Neural cell (in vitro differentiated cells): ENCODE results near the gene EDAR. TPM values are rescaled to one million over a fixed set of nuclear protein-coding genes. Genes with fewer than 3 reads are reported as not detected.

Source experiments
- H2AFZ ChIP-seq: fragments of 200-600, 300-800 bp; sonication (generic), shearing (Covaris generic); 2 replicates; pipeline ENCODE4 v1.6.0; 2014; ENCODE audit warnings: low read depth, mild to moderate bottlenecking, antibody characterized with exemption, low read length, moderate library complexity
- H3F3A ChIP-seq: fragments of 200-600 bp; shearing (Covaris generic); 2 replicates; pipeline ENCODE4 v1.6.1; 2016; ENCODE audit warnings: mild to moderate bottlenecking, moderate library complexity, mixed read lengths, antibody characterized with exemption, low read length; ENCODE audit not compliant: insufficient read depth, poor library complexity, severe bottlenecking
- H3K27ac ChIP-seq: fragments of 200-600, 300-800 bp; sonication (generic), shearing (Covaris generic); 2 replicates; pipeline ENCODE4 v1.5.1; 2014; ENCODE audit warnings: mild to moderate bottlenecking, low read length, moderate library complexity
- H3K27me3 ChIP-seq: fragments of 300-800, 200-600 bp; sonication (generic), shearing (Covaris generic); 2 replicates; pipeline ENCODE4 v1.6.0; 2014; ENCODE audit warnings: mild to moderate bottlenecking, low read depth, low read length, moderate library complexity; ENCODE audit not compliant: insufficient read depth
- H3K36me3 ChIP-seq: fragments of 300-800, 200-600 bp; sonication (generic), shearing (Covaris generic); 2 replicates; pipeline ENCODE4 v1.5.1; 2014; ENCODE audit warnings: mild to moderate bottlenecking, antibody characterized with exemption, low read length, moderate library complexity; ENCODE audit not compliant: insufficient read depth
- H3K4me2 ChIP-seq: fragments of 300-800, 200-600 bp; sonication (generic), shearing (Covaris generic); 2 replicates; pipeline ENCODE4 v1.6.0; 2014; ENCODE audit warnings: mild to moderate bottlenecking, low read length
- H3K4me3 ChIP-seq: fragments of 300-800, 200-600 bp; sonication (generic), shearing (Covaris generic); 2 replicates; pipeline ENCODE4 v1.5.1; 2014; ENCODE audit warnings: mild to moderate bottlenecking, low read length, moderate library complexity
- H3K79me2 ChIP-seq: fragments of 200-600 bp; shearing (Covaris generic); replicated peaks from 2 replicates; pipeline ENCODE4 v1.6.0; 2014; ENCODE audit warnings: mild to moderate bottlenecking, low read length, moderate library complexity; ENCODE audit not compliant: insufficient read depth
- H3K9ac ChIP-seq: fragments of 300-800, 200-600 bp; sonication (generic), shearing (Covaris generic); 2 replicates; pipeline ENCODE4 v1.6.1; 2016; ENCODE audit warnings: mild to moderate bottlenecking, low read length, mixed read lengths
- H3K9me2 ChIP-seq: fragments of 200-600 bp; shearing (Covaris generic); 2 replicates; pipeline ENCODE4 v1.6.1; 2016; ENCODE audit warnings: mild to moderate bottlenecking, low read length, mixed read lengths; ENCODE audit not compliant: insufficient read depth
- H3K9me3 ChIP-seq: fragments of 200-600, 300-800 bp; sonication (generic), shearing (Covaris generic); 2 replicates; pipeline ENCODE4 v1.6.1; 2016; ENCODE audit warnings: mild to moderate bottlenecking, mixed run types, low read length, moderate library complexity, mixed read lengths
- H4K20me1 ChIP-seq: fragments of 200-600 bp; shearing (Covaris generic); 2 replicates; pipeline ENCODE4 v1.6.1; 2016; ENCODE audit warnings: mild to moderate bottlenecking, mixed run types; ENCODE audit not compliant: insufficient read depth
- EP300 ChIP-seq: fragments of 450-650 bp; conservative IDR thresholded peaks from 2 replicates; pipeline ENCODE4 v1.6.1; 2014; ENCODE audit warnings: antibody characterized with exemption, mild to moderate bottlenecking, moderate library complexity; ENCODE audit not compliant: poor library complexity, severe bottlenecking
- EZH2 ChIP-seq: fragments of 200-600, 300-800 bp; shearing (Covaris generic), sonication (generic); IDR thresholded peaks from 2 replicates; pipeline ENCODE4 v1.6.1; 2014; ENCODE audit warnings: antibody characterized with exemption, low read length, borderline replicate concordance, mild to moderate bottlenecking; ENCODE audit not compliant: insufficient read depth, poor library complexity, severe bottlenecking
- MXI1 ChIP-seq: fragments of 450-650 bp; conservative IDR thresholded peaks from 2 replicates; pipeline ENCODE4 v1.6.1; 2014; ENCODE audit warnings: antibody characterized with exemption, mild to moderate bottlenecking; ENCODE audit not compliant: poor library complexity, severe bottlenecking
- POLR2AphosphoS5 ChIP-seq: IDR thresholded peaks from 2 replicates; pipeline ENCODE4 v1.6.1; 2012
- RAD21 ChIP-seq: fragments of 450-650 bp; conservative IDR thresholded peaks from 2 replicates; pipeline ENCODE4 v1.6.1; 2014; ENCODE audit warnings: antibody characterized with exemption, mild to moderate bottlenecking, moderate library complexity
- SMC3 ChIP-seq: fragments of 450-650 bp; conservative IDR thresholded peaks from 2 replicates; pipeline ENCODE4 v1.6.1; 2014; ENCODE audit warnings: antibody characterized with exemption, mild to moderate bottlenecking, moderate library complexity; ENCODE audit not compliant: poor library complexity
- TAF1 ChIP-seq: IDR thresholded peaks from 2 replicates; pipeline ENCODE4 v1.6.1; 2012; ENCODE audit warnings: low read depth
- polyA plus RNA-seq: library from polyadenylated mRNA; depleted of rRNA; stranded (reverse); fragments of >200 nt; gene quantifications from 2 replicates; pipeline ENCODE4 v1.2.3, GENCODE V29; 2014
- TF ChIP-seq, protein P1 (sequence below): fragments of 450-650 bp; IDR thresholded peaks from 2 replicates; pipeline ENCODE4 v1.5.1; 2014; ENCODE audit warnings: antibody characterized with exemption, mild to moderate bottlenecking, moderate library complexity; ENCODE audit not compliant: poor library complexity, severe bottlenecking
- TF ChIP-seq, protein P2 (sequence below): IDR thresholded peaks from 2 replicates; pipeline ENCODE4 v1.6.1; 2012; ENCODE audit warnings: borderline replicate concordance

The EDAR gene
- polyA plus RNA-seq, 1 donor from 2014 or later: not detected

DNA sequence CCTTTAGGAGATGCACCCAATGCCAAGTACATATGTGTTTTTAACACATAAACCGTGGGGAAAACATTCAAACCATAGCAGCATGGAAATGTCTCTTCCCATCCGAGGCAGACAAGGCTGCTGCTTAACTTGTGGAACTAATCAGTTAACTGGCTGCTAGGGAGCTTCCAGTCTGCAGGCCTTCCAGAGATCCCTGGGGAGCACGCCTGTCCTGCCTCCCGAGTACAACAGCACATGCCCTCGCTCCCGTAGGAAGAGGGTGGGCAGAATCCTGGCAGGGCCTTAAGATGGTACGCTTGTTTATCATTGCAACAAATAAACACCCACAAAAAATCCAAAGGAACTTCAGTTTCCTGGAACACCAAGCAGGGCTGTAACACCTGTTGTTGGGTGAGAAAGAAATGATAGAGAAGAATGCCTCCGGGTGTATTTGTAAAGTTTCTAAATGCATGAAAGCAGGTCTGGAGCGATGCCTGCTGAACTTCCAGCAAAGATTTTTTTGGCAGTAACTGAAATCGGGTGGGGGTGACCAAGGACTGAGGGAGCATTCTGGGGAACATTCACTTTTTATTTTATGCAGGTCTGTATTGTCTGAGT, 56.2 kb downstream of the EDAR start:
- no peaks in the 10 kb centered on the region for H3K9me3 ChIP-seq
- H2AFZ ChIP-seq: no peak overlapping the region
- TF ChIP-seq POLR2AphosphoS5 (no peak), EZH2 (no peak), MXI1 (no peak), SMC3 (no peak), TAF1 (no peak), EP300 (no peak), RAD21 (no peak)
- TF ChIP-seq, protein P1, sequence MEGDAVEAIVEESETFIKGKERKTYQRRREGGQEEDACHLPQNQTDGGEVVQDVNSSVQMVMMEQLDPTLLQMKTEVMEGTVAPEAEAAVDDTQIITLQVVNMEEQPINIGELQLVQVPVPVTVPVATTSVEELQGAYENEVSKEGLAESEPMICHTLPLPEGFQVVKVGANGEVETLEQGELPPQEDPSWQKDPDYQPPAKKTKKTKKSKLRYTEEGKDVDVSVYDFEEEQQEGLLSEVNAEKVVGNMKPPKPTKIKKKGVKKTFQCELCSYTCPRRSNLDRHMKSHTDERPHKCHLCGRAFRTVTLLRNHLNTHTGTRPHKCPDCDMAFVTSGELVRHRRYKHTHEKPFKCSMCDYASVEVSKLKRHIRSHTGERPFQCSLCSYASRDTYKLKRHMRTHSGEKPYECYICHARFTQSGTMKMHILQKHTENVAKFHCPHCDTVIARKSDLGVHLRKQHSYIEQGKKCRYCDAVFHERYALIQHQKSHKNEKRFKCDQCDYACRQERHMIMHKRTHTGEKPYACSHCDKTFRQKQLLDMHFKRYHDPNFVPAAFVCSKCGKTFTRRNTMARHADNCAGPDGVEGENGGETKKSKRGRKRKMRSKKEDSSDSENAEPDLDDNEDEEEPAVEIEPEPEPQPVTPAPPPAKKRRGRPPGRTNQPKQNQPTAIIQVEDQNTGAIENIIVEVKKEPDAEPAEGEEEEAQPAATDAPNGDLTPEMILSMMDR: no peak
- TF ChIP-seq, protein P2, sequence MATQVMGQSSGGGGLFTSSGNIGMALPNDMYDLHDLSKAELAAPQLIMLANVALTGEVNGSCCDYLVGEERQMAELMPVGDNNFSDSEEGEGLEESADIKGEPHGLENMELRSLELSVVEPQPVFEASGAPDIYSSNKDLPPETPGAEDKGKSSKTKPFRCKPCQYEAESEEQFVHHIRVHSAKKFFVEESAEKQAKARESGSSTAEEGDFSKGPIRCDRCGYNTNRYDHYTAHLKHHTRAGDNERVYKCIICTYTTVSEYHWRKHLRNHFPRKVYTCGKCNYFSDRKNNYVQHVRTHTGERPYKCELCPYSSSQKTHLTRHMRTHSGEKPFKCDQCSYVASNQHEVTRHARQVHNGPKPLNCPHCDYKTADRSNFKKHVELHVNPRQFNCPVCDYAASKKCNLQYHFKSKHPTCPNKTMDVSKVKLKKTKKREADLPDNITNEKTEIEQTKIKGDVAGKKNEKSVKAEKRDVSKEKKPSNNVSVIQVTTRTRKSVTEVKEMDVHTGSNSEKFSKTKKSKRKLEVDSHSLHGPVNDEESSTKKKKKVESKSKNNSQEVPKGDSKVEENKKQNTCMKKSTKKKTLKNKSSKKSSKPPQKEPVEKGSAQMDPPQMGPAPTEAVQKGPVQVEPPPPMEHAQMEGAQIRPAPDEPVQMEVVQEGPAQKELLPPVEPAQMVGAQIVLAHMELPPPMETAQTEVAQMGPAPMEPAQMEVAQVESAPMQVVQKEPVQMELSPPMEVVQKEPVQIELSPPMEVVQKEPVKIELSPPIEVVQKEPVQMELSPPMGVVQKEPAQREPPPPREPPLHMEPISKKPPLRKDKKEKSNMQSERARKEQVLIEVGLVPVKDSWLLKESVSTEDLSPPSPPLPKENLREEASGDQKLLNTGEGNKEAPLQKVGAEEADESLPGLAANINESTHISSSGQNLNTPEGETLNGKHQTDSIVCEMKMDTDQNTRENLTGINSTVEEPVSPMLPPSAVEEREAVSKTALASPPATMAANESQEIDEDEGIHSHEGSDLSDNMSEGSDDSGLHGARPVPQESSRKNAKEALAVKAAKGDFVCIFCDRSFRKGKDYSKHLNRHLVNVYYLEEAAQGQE: no peak
- H3K36me3 ChIP-seq: no peaks in the 10 kb centered on the region
- no peaks in the 10 kb centered on the region for H3F3A ChIP-seq
- H3K4me2 ChIP-seq: no peak overlapping the region
- no peak overlapping the region for H3K27ac ChIP-seq
- H3K9ac ChIP-seq: no peak overlapping the region
- H3K27me3 ChIP-seq: no peaks in the 10 kb centered on the region
- no peak overlapping the region for H3K4me3 ChIP-seq
- H3K9me2 ChIP-seq: no peaks in the 10 kb centered on the region
- H3K79me2 ChIP-seq: no peaks in the 10 kb centered on the region
- H4K20me1 ChIP-seq: no peaks in the 10 kb centered on the region

DNA sequence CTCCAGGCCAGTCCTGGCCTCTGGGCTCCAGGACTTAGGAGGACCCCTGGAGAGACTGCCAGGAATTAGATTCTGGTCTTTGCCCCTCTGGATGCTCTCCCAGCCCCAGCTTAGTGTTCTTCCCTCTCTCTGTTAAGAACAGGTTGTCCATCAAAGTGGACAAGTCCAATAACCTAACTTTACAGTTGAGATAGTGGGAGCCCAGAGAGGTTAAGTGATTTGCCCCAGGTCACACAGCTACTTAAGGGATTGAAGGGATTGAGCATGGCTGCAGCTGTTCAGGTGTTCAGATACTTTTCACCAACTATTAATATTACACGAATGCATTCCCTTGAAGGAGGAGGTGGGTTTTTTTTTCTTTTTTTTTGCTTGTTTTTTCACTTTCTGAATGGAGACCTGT, 57.6 kb downstream of the EDAR start:
- Histone ChIP-seq H3K4me2 (no peak overlapping the region), H3K4me3 (no peak overlapping the region), H3K9ac (no peak overlapping the region), H4K20me1 (no peaks in the 10 kb centered on the region), H2AFZ (no peak overlapping the region), H3K9me3 (no peaks in the 10 kb centered on the region), H3K27ac (no peak overlapping the region), H3K9me2 (no peaks in the 10 kb centered on the region), H3K79me2 (no peaks in the 10 kb centered on the region), H3K36me3 (no peaks in the 10 kb centered on the region), H3F3A (no peaks in the 10 kb centered on the region), H3K27me3 (no peaks in the 10 kb centered on the region)
- TF ChIP-seq EP300: no peak
- no peak for TF ChIP-seq SMC3
- TF ChIP-seq, protein P2: no peak
- no peak for TF ChIP-seq EZH2
- no peak for TF ChIP-seq POLR2AphosphoS5
- TF ChIP-seq, protein P1: no peak
- no peak for TF ChIP-seq TAF1
- TF ChIP-seq MXI1: no peak
- no peak for TF ChIP-seq RAD21
